ENCODE data around the gene PKNOX2.

Gene PKNOX2

GRCh38 chr11:125379981-125380380, 215.4 kb downstream of the PKNOX2 start:
- no peak for DNase-seq (ENCODE audit: low read depth, low spot score)

- no peak for DNase-seq (ENCODE audit: low read depth, low spot score)
Observed at GRCh38 chr11:125380756-125381445, 216.3 kb downstream of the PKNOX2 start.

- no peak for DNase-seq (ENCODE audit: low read depth, low spot score)
Observed at GRCh38 chr11:125381499-125382044, 217.0 kb downstream of the PKNOX2 start.

- no peak for DNase-seq (ENCODE audit: low read depth, low spot score)
Observed at GRCh38 chr11:125382314-125382791, 217.8 kb downstream of the PKNOX2 start.

- DNase-seq (ENCODE audit: low read depth, low spot score) = no peak
Observed at GRCh38 chr11:125382822-125383221, 218.3 kb downstream of the PKNOX2 start.

GRCh38 chr11:125384825-125385224, 220.3 kb downstream of the PKNOX2 start:
- no peak for DNase-seq (ENCODE audit: low read depth, low spot score)

GRCh38 chr11:125387901-125388300, 223.3 kb downstream of the PKNOX2 start:
- no peak for DNase-seq (ENCODE audit: low read depth, low spot score)

- no peak for DNase-seq (ENCODE audit: low read depth, low spot score)
Observed at GRCh38 chr11:125388611-125389010, 224.1 kb downstream of the PKNOX2 start.

GRCh38 chr11:125389339-125390166, 225.0 kb downstream of the PKNOX2 start:
- DNase-seq (ENCODE audit: low read depth, low spot score) = no peak

GRCh38 chr11:125390946-125391345, 226.4 kb downstream of the PKNOX2 start:
- DNase-seq (ENCODE audit: low read depth, low spot score) = no peak

- no peak for DNase-seq (ENCODE audit: low read depth, low spot score)
Observed at GRCh38 chr11:125393331-125393730, 228.8 kb downstream of the PKNOX2 start.

GRCh38 chr11:125394296-125394695, 229.7 kb downstream of the PKNOX2 start:
- DNase-seq (ENCODE audit: low read depth, low spot score) = no peak

GRCh38 chr11:125397421-125397820, 232.9 kb downstream of the PKNOX2 start:
- no peak for DNase-seq (ENCODE audit: low read depth, low spot score)

GRCh38 chr11:125398475-125398874, 233.9 kb downstream of the PKNOX2 start:
- DNase-seq (ENCODE audit: low read depth, low spot score) = no peak

GRCh38 chr11:125398994-125399640, 234.6 kb downstream of the PKNOX2 start:
- DNase-seq (ENCODE audit: low read depth, low spot score) = no peak

GRCh38 chr11:125399945-125400344, 235.4 kb downstream of the PKNOX2 start:
- DNase-seq (ENCODE audit: low read depth, low spot score) = no peak

- DNase-seq (ENCODE audit: low read depth, low spot score) = no peak
Observed at GRCh38 chr11:125401235-125401634, 236.7 kb downstream of the PKNOX2 start.

GRCh38 chr11:125401746-125402145, 237.2 kb downstream of the PKNOX2 start:
- no peak for DNase-seq (ENCODE audit: low read depth, low spot score)

- no peak for DNase-seq (ENCODE audit: low read depth, low spot score)
Observed at GRCh38 chr11:125402435-125402834, 237.9 kb downstream of the PKNOX2 start.

GRCh38 chr11:125404157-125404810, 239.7 kb downstream of the PKNOX2 start:
- DNase-seq (ENCODE audit: low read depth, low spot score) = no peak
